DMS153 (cell line): ENCODE measurements around the gene PIP5KL1.
A peak's percentile ranks its signal among the peaks of the same experiment; 100 is the strongest.

Experiments used
- DNase-seq: peaks from one replicate; lab custom pipeline; 2025; lab: John Stamatoyannopoulos, UW

The PIP5KL1 gene

DNA sequence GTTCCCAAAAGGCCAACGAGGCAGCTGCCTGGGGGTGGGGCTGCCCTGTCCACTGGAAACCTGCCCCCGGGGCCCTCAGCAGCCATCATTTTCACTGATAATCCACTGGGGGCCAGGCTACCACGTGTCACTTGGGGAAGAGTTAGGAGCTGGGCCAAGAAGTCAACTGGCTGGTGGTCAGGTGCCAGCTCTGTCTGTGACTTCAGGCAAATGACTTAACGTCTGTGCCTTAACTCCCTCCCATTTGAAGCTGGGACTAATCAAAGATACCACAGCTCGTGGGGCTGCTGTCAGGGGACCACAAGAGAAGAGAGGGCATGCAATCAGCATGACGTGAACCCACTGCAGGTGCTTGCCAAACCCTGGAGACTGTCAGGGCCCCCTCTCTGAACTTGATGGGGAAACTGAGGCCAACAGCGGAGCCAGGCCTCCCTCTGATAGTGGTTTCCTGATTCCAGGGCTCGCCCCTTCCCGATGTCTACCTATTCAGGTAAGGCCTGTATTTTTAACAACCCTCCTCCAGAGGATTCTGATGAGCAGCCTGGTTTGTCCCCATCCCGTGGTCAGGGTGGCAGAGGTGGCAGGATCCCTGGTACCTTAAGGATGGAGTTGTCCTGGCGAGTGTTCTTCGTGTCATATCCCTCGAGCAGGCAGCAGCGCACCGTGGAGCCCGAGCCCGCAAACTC is 19.4 kb upstream of the PIP5KL1 start:
- DNase-seq, result no peak

GRCh38 chr9:127947841-127948710 is 17.5 kb upstream of the PIP5KL1 start:
- no peak for DNase-seq

- no peak for DNase-seq
These were observed 16.2 kb upstream of the PIP5KL1 start for GRCh38 chr9:127946728-127947127.

- no peak for DNase-seq
These were observed 15.4 kb upstream of the PIP5KL1 start for GRCh38 chr9:127945942-127946341.

GRCh38 chr9:127945338-127945737 is 14.8 kb upstream of the PIP5KL1 start:
- no peak for DNase-seq

- DNase-seq, result no peak
These were observed 14.1 kb upstream of the PIP5KL1 start for GRCh38 chr9:127944586-127945218.

DNA sequence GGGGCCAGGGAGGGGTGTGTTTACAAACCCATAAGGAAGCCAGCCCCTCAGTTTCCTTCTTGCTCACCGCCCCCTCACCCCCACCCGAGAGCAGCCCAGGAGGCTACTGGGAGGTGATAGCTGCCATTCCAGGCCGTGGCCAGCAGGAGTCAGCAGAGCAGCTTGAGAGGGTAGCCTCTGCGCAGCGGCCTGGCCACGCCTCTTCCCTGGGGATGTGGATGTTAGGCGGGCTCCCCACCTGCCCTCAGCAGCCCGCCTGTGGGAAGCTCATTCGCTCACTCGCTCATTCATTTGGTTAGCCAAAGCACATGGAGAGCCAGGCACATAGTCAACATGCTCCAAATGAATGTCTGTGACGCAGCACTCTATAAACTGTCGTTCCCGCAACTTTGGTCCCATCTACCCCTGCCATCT is 13.2 kb upstream of the PIP5KL1 start:
- DNase-seq, result peak; percentile 36

DNA sequence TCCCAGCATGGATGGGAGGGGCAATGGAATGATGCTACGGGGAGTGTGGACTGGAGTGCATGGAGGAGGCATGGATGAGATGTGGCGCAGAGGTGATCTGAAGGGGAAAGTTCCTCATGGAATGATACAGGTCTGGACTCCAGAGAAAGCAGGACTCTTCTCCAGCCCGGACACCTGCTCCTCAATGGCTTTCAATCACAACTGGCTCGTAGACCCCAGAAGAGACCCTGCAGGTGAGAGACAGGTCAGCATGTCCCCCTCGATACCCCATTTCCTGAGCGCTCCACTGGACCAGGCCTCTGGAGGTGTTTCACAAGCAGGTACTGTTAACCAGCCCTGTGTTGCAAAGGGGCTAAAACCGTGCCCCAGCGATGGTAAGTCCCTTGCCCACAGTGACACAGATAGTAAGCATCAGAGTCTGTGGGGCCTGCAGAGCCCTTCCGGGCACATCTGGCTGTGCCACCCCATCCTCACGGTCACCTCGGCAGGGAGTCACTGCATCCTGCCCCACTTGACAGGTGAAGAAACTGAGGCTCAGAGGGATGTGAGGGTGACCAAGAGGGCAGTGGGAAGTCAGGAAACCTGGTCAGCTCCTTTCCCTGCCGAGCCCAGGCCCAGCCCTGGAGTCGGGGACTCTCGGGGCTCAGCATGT is 12.6 kb upstream of the PIP5KL1 start:
- no peak for DNase-seq

DNA sequence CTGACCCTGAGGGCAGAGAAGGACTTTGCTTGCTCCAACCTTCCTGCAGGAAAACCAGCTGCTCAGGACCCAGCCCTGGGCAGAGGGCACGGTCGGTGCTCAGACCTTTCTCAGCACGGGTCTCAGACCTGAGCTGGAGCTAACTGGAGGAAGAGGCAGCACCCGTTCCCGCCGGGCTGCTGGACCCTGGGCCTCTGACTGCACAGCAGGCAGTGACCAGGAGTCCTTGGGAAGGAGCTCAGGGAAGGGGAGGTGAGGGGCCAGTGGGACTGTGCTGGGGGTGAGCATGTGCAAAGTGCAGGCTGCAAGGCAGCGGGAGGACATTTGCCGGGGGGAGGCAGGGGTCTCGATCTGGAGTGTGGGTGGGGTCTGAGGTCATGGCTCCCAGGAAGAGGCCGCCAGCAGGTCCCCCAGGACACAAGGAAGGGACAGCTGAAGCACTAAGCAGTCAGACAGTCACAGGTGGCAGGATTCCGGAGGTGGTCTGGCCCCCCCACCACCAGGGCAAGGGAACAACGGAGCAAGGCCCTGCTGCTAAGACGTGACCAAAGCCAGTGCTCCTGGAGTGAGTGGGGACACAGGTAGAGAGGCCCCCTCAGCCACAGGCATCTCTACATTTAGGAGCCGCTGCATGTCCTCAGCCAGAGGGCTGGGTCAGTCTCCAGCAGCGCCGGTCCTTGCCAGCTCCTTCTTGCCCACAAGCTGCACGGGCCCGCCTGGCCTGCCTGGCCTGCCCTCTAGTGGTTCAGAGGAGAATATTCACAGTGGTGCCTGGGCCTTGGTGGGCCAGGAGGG is 11.8 kb upstream of the PIP5KL1 start:
- DNase-seq, result no peak

DNA sequence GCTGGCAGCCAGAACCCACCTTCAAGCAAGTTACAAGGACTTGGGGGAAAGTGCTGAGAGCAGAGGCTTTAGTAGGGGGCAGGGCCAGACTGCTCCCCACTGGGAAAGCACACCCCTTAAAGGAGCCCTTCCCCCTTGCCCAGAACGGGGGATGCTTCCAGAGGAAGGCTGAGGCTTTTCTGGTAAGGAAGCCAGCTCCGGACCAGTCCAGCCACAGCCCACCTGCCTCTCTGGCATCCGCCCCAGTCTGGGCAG is 11.3 kb upstream of the PIP5KL1 start:
- no peak for DNase-seq

GRCh38 chr9:127941062-127941960 is 10.7 kb upstream of the PIP5KL1 start:
- DNase-seq, result no peak

DNA sequence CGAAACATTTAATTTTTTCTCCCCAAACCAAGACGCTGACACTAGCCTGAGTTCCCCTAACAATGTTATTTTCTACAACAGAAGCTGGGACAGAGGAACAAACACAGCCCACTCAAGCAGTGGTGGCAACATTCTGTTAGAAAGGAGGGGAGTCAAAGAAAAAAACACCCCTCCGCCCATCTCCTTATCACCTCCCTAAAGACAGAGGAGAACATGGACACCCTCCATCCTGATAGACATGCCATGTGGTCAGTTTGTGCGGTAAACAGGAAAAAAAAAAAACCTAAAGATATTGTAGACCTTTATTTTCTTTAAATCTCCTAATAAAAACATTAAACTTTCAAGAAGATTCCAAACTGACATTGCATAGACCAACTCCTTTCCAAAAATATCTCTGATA is 10.0 kb upstream of the PIP5KL1 start:
- no peak for DNase-seq

- no peak for DNase-seq
These were observed 7.7 kb upstream of the PIP5KL1 start for GRCh38 chr9:127938298-127938690.

GRCh38 chr9:127937388-127938297 is 7.1 kb upstream of the PIP5KL1 start, which contains the start of gene DPM2:
Gene DPM2 (minus strand): TSS chr9:127937854. CDS start chr9:127937820, 34 bp downstream.
- peak; percentile 81 for DNase-seq

- DNase-seq, result no peak
These were observed 6.4 kb upstream of the PIP5KL1 start for GRCh38 chr9:127937056-127937387.

DNA sequence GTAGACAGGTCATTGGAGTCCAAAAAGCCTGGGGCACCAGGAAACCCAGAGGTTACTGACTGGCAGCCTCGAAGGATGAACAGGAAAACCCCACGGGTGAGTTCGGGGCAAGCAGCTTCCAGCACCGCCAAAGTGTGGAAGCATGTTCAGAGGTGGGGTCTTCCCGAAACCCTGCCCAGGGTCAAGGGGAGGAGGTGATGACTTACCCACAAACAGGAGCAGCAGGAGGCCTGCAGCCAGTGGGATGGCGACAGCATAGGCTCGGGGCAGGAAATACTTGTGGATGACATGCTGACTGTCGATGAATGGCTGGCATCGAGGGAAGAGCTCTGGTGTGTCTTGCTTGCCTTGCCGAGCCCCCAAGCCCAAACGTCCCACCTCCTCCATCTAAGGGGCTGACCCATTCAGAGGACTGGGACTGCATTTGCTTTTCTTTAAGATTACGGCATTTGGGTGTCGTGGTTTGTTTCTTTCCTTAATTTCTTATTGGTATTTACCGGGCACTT is 5.8 kb upstream of the PIP5KL1 start:
- no peak for DNase-seq

- DNase-seq, result no peak
These were observed 5.2 kb upstream of the PIP5KL1 start for GRCh38 chr9:127935765-127936221.

DNA sequence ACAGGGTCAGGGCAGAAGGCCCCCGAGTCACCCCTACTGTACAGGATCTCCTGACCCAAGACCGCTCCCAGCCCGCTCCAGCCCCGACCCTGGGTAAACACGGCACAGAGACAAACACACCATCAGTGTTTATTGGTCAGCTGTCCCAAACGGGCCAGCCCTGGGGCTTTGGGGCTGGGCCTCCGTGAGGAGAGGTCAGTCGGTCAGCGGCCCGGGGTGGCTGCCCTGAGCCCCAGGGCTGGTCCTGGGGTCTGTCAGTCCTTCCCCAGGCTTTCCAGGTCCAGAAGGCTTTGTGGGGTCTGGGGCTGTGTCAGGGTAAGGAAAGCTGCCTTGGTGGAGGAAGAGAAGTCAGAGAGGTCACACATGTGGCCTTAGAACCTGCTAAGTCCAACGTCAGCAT is 4.4 kb upstream of the PIP5KL1 start:
- DNase-seq, result no peak

DNA sequence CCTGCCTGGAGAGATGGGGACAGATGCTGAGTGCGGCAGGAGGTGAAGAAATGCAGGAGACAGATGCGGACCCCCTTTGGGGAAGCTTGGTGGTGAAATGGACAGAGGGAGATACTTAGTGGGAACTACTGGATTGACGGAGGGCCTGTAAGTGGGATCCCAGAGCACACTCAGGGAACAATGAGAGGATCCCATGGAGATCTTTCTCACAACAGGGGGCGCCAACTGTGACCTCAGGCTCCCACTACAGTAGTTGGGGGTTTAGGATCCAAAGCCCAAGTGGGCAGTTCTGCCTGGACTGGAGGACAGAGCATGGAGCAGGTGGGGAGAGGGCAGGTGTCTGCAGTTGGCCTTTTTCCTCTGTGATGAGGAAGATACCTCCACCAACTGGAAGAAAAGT is 3.7 kb upstream of the PIP5KL1 start:
- no peak for DNase-seq
